Measurements from ENCODE around the gene ABCG4.
A peak's percentile ranks its signal among the peaks of the same experiment; 100 is the strongest.

GRCh38 chr11:119101759-119102423 is 47.0 kb upstream of the ABCG4 start, which contains the start of gene DPAGT1:
- TF ChIP-seq, protein P1, sequence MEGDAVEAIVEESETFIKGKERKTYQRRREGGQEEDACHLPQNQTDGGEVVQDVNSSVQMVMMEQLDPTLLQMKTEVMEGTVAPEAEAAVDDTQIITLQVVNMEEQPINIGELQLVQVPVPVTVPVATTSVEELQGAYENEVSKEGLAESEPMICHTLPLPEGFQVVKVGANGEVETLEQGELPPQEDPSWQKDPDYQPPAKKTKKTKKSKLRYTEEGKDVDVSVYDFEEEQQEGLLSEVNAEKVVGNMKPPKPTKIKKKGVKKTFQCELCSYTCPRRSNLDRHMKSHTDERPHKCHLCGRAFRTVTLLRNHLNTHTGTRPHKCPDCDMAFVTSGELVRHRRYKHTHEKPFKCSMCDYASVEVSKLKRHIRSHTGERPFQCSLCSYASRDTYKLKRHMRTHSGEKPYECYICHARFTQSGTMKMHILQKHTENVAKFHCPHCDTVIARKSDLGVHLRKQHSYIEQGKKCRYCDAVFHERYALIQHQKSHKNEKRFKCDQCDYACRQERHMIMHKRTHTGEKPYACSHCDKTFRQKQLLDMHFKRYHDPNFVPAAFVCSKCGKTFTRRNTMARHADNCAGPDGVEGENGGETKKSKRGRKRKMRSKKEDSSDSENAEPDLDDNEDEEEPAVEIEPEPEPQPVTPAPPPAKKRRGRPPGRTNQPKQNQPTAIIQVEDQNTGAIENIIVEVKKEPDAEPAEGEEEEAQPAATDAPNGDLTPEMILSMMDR (IDR thresholded peaks at IDR 0.05 in 2 of 3, conservative IDR thresholded peaks at IDR 0.05 in 1 of 3; ENCODE audit: insufficient read depth in 2 of 3, low read depth in 1 of 3, low read length in 3 of 3), result no peak
- TF ChIP-seq JUNB (CRISPR knock-in tag; conservative IDR thresholded peaks at IDR 0.05), result no peak
- TF ChIP-seq, protein P2, sequence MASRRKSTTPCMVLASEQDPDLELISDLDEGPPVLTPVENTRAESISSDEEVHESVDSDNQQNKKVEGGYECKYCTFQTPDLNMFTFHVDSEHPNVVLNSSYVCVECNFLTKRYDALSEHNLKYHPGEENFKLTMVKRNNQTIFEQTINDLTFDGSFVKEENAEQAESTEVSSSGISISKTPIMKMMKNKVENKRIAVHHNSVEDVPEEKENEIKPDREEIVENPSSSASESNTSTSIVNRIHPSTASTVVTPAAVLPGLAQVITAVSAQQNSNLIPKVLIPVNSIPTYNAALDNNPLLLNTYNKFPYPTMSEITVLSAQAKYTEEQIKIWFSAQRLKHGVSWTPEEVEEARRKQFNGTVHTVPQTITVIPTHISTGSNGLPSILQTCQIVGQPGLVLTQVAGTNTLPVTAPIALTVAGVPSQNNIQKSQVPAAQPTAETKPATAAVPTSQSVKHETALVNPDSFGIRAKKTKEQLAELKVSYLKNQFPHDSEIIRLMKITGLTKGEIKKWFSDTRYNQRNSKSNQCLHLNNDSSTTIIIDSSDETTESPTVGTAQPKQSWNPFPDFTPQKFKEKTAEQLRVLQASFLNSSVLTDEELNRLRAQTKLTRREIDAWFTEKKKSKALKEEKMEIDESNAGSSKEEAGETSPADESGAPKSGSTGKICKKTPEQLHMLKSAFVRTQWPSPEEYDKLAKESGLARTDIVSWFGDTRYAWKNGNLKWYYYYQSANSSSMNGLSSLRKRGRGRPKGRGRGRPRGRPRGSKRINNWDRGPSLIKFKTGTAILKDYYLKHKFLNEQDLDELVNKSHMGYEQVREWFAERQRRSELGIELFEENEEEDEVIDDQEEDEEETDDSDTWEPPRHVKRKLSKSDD (conservative IDR thresholded peaks at IDR 0.05; ENCODE audit: low read length), result no peak
- TF ChIP-seq, protein P3, sequence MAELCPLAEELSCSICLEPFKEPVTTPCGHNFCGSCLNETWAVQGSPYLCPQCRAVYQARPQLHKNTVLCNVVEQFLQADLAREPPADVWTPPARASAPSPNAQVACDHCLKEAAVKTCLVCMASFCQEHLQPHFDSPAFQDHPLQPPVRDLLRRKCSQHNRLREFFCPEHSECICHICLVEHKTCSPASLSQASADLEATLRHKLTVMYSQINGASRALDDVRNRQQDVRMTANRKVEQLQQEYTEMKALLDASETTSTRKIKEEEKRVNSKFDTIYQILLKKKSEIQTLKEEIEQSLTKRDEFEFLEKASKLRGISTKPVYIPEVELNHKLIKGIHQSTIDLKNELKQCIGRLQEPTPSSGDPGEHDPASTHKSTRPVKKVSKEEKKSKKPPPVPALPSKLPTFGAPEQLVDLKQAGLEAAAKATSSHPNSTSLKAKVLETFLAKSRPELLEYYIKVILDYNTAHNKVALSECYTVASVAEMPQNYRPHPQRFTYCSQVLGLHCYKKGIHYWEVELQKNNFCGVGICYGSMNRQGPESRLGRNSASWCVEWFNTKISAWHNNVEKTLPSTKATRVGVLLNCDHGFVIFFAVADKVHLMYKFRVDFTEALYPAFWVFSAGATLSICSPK (IDR thresholded peaks at IDR 0.05; ENCODE audit: borderline replicate concordance), result no peak
- TF ChIP-seq POLR2AphosphoS5 (IDR thresholded peaks at IDR 0.05; ENCODE audit: control insufficient read depth, insufficient read depth, low read depth, low read length), result no peak
- peak; percentile 74 for TF ChIP-seq FOXM1 (IDR thresholded peaks at IDR 0.05; ENCODE audit: low read depth)
- TF ChIP-seq FOXM1 (CRISPR knock-in tag; IDR thresholded peaks at IDR 0.05; ENCODE audit: low read depth), result no peak
- TF ChIP-seq, protein P4, sequence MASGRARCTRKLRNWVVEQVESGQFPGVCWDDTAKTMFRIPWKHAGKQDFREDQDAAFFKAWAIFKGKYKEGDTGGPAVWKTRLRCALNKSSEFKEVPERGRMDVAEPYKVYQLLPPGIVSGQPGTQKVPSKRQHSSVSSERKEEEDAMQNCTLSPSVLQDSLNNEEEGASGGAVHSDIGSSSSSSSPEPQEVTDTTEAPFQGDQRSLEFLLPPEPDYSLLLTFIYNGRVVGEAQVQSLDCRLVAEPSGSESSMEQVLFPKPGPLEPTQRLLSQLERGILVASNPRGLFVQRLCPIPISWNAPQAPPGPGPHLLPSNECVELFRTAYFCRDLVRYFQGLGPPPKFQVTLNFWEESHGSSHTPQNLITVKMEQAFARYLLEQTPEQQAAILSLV (tag; IDR thresholded peaks at IDR 0.05), result 0 out of 2 replicates have a peak, but pooled peaks have one; percentile 38
